Activated CD8-positive, alpha-beta memory T cell treated with anti-CD3 and anti-CD28 coated beads, Interleukin-2, amount 50 U/mL, for 1 hour (primary cell): ENCODE results near the gene SYT2.
"Not testable (repeated sequence)": the region's sequence is repeated elsewhere in the genome, so short reads cannot be mapped to it uniquely, and the experiment has no call there.

Experiments used
- DNase-seq: peaks from one replicate; pipeline ENCODE4 v3.0.0-alpha.2; 2020; ENCODE audit errors: extremely low read depth

SYT2 gene

GRCh38 chr1:202546377-202546776 is 163.9 kb downstream of the SYT2 start:
- DNase-seq = not testable (repeated sequence)

GRCh38 chr1:202545647-202546303 is 164.5 kb downstream of the SYT2 start:
- DNase-seq = not testable (repeated sequence)

- DNase-seq = not testable (repeated sequence)
Observed at GRCh38 chr1:202544766-202545449, 165.3 kb downstream of the SYT2 start.

DNA sequence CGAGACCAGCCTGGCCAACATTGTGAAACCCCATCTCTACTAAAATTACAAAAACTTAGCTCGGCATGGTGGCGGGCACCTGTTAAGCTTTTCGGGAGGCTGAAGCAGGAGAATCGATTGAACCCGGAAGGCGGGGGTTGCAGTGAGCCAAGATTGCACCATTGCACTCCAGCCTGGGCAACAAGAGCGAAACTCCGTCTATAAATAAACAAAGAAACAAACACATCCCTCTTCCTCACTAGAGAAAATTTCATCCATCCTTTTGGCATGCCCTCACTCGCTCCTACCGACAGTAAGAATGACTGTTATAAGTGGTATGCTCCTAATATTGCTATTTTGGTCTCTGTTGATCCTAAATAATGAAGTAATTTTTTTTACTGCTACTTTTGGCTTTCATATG is 166.7 kb downstream of the SYT2 start:
- DNase-seq = not testable (repeated sequence)

DNA sequence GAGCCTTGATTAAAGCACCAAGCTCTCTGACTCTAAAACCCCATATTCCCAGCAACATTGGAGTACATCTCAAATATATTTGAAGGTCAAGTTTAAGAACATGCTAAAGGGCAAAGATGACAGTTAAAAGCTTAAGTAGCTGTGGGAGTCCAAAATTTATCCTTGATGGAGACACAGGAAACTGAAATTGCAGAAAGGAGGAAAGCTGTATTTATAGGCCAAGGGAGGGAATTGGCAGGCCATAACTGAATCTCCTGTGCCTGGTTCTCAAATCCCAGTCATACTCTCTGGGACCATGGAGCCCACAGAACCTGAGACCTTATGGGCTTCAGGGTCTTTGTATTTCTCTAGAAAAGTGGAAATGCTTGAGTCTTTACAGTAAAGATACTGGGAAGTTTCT is 167.8 kb downstream of the SYT2 start:
- DNase-seq = not testable (repeated sequence)

- DNase-seq = not testable (repeated sequence)
Observed at GRCh38 chr1:202540858-202541257, 169.4 kb downstream of the SYT2 start.
